Activated naive CD8-positive, alpha-beta T cell (primary cell): ENCODE measurements around the gene VGF.
A peak's percentile ranks its signal among the peaks of the same experiment; 100 is the strongest.

ENCODE experiments used
- H3K27ac Mint-ChIP-seq: one replicate; pipeline ENCODE4 v1.8.0; 2021; ENCODE audit warnings: mixed read lengths
- H3K27me3 Mint-ChIP-seq: one replicate; pipeline ENCODE4 v1.8.0; 2021; ENCODE audit warnings: mixed read lengths
- H3K36me3 Mint-ChIP-seq: one replicate; pipeline ENCODE4 v1.8.0; 2021; ENCODE audit warnings: mixed read lengths
- H3K4me1 Mint-ChIP-seq: one replicate; pipeline ENCODE4 v1.8.0; 2021; ENCODE audit warnings: low read depth, mixed read lengths
- H3K4me3 Mint-ChIP-seq: one replicate; pipeline ENCODE4 v1.8.0; 2021; ENCODE audit warnings: mild to moderate bottlenecking, mixed read lengths
- H3K9me3 Mint-ChIP-seq: one replicate; pipeline ENCODE4 v1.8.0; 2021; ENCODE audit warnings: low read depth, mixed read lengths

Gene VGF

DNA sequence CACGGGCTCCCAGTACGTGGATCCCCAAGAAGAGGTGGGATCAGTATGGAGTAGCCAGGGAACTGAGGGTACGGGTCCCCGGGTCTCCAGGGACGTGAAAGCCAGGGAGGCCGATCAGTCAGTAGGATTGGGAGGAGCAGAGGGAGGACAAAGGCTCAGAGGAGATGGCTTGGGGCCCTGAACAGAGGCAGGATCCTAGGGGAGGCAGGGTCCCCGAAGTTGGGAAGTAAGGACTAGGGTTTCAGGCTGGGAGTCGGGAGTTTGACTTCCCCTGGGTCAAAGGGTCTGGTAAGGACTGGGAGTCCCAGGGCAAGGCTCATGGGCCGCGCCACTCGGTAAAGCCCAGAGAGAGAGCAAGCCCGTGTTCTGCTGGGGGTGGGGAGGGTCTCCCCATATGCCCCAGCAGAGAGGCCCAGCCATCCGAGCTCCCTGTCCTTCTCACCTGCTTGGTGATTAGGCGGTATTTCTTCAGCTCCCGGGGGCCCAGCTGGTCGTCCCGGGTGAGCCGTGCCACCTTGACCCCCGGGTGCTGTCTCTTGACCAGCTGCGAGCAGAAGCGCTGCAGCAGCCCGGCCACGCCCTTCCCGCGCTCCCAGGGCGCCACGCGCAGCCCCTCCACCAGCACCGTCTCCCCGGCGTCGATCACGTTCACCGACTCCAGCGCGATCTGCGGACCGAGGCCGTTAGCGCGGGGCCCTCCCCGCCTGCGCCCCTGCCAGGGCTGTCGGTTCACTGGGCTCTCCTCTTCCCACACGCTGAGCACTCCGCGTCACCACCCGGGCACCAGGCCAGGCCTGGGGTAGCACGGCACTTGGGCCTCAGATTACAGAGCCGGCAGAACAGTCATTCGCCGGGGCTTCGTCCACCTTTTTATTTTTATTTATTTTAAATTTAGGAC is 7.7 kb upstream of the VGF start:
- H3K4me1 Mint-ChIP-seq: peaks cover 52% of the 10 kb centered on the region
- H3K27ac Mint-ChIP-seq: no peak overlapping the region
- H3K4me3 Mint-ChIP-seq: peak overlapping the region; percentile 44
- H3K27me3 Mint-ChIP-seq: peaks cover 58% of the 10 kb centered on the region
- no peaks in the 10 kb centered on the region for H3K36me3 Mint-ChIP-seq
- H3K9me3 Mint-ChIP-seq: no peaks in the 10 kb centered on the region

DNA sequence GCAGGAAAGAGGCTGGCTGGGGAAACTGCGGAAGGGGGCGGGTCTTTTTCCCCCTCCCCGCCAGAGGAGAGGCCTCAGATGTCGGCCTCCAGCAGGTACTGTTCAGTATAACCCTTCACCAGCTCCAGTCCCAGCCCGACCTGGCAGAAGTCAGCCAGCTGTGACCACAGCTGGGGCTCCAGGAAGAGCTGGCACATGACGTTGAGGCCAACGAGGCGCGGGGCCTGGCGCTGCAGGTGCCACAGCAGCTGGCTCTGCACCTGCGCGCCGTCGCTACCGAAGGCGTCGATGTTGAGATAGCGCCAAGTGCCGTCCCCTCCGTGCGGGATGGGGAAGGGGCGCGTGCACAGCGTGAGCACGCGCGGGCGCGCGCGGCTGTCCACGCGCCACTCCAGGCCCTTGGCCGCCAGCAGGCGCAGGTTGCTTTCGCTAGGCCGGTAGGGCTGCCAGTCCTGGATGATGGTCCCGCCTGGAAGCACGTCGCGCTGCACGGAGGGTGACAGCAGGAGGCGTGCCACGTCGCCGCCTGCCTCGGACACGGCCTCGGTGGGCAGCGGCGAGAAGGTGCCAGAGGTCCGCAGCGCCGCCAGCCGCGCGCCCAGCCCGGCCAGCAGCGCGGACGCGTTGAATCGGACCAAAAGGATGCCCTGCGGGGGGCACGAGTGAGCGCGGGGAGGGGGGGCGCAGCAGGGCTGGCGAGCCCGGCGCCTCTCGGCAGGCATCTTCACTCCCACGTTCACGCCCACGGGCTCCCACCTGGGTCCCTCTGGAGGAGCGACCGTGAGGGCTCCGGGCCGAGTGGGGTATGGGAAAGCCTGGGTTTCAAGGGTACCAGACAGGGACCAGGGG is 6.9 kb upstream of the VGF start:
- Mint-ChIP-seq H3K27ac (no peak overlapping the region), H3K4me1 (peaks cover 55% of the 10 kb centered on the region), H3K9me3 (no peaks in the 10 kb centered on the region), H3K27me3 (peaks cover 53% of the 10 kb centered on the region), H3K4me3 (peak overlapping the region; percentile 49), H3K36me3 (no peaks in the 10 kb centered on the region)

DNA sequence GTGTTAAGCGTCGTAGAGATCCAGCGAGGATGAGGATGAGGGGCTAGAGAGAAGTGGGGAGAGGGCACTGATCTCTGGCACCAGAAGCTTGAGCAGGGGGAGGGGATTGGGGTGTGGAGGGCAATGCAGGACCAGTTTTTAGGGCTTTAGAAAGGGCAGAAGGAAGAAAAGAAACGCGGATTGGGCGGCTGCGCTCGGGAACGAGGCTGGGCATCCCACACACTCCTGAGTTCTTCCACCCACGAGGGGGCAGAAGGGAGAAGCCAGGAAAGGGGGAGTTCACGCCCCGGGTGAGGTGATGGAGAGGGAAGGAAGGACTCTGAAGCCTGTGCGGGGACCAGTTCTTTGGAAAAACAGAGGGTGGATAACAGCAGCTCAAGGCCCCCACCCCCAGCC is 6.1 kb upstream of the VGF start:
- H3K4me3 Mint-ChIP-seq: peak overlapping the region; percentile 67
- H3K27ac Mint-ChIP-seq: no peak overlapping the region

DNA sequence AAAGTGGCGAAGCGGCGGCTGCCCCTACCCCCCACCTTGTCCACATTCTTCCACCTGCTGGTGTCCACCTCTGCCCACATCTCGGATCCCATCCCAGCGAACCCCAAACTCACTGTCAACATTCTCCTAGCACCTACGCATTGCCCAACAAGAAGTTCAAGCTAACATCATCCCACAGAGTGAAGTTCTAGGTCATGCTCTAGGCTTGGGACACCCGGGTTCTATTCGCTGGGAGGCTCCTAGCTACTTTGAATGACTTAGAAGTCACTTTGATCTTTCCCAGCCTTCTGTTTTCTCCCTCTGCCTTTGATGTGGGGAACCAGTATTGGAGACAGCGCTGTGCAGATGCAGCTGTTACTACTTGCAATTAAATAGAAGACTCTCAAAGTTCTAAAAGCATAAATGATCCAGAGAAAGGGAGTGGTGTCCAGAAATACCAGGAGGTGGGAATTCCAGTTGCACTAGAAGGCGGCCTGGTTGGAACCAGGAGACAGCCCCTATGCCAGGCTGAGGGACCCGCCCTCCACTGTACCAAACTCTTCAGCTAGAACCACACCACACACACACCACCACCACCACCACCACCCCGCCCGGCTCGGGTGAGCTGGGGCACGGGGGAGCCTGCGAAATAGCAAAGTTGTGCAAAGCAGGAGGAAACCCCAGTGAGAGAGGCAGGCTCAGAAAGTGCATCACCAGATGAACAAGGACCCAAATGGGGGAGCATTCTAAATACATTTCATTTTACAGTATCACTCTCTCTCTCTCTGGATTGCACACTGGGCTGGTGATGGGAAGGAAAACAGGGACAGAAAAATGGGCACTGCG is 5.5 kb upstream of the VGF start:
- Mint-ChIP-seq H3K27ac (no peak overlapping the region), H3K27me3 (peaks cover 51% of the 10 kb centered on the region), H3K36me3 (no peaks in the 10 kb centered on the region), H3K9me3 (no peaks in the 10 kb centered on the region), H3K4me3 (peak overlapping the region; percentile 67), H3K4me1 (peaks cover 65% of the 10 kb centered on the region)

More for the DNA sequence above, 6.1 kb upstream of the VGF start:
- Mint-ChIP-seq H3K27me3 (peaks cover 50% of the 10 kb centered on the region), H3K36me3 (no peaks in the 10 kb centered on the region), H3K4me1 (peaks cover 60% of the 10 kb centered on the region), H3K9me3 (no peaks in the 10 kb centered on the region)

DNA sequence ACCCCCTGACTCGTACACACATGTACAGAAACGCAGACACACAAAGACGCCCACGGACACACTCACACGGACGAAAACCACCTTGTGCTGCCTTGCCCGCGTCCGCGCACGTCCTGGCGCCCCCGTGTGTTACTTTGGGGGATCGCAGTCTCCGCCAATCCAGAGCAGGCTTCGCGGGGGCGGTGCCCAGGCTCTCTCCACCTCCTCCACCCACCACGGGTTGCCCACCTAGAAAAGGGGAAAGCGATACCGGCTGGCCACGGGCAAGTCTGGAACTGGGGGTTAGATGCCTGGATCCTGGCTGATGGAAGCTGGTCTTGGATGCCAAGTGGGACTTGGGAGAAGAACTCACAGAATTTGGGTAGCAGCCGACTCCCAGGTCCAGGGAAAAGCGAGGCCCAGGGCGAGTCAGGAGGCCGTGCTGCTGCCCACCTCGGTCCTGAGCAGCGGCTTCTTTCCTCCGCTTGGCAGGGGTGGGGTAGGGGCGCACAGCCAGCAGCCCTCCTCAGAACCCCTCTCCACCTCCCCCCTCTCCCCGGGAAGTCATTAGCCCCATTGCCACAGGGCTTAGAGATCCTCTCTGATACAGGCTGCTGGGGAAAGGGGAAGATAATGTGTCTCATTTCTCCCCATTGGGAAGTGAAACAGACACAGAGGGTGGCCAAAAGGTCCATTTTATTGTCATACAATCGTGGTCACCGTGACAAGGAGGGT is 4.6 kb upstream of the VGF start:
- no peaks in the 10 kb centered on the region for H3K36me3 Mint-ChIP-seq
- H3K4me1 Mint-ChIP-seq: peaks cover 73% of the 10 kb centered on the region

DNA sequence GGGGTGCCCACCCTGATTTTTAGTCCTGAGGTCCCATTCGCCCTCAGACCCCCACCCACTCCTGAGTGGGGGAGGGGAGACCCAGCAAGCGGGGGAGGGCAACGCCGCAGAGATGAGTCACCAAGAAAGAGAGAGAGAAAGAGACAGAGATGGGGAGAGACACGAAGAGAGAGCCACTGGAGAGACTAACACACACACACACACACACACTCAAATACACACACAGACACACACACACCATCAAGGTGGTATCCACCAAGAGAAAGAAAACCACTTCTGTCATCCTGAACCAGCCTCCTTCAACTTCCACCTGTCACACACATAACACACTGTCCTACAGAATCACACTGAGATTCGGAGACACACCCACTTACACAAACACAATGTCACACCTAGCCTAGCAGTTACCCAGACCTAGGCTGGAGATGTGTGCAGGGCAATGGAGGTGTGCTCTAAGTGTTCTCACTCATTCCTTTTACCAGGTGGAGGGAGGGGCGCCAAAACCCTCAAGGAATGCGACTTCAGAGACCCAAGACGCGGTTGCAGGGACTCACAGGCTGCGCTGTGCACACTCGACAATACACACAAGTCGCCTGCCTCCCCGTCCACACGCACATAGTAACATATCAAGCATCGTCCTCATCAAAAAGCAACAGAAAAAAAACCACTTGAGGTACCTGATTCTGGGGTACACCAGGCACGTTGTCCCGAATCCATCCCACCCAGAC is 3.9 kb upstream of the VGF start:
- H3K4me1 Mint-ChIP-seq: peaks cover 73% of the 10 kb centered on the region
- peak overlapping the region; percentile 77 for H3K4me3 Mint-ChIP-seq
- H3K9me3 Mint-ChIP-seq: no peaks in the 10 kb centered on the region
- no peaks in the 10 kb centered on the region for H3K36me3 Mint-ChIP-seq
- H3K27me3 Mint-ChIP-seq: peaks cover 44% of the 10 kb centered on the region
- peak overlapping the region; percentile 68 for H3K27ac Mint-ChIP-seq

More for the DNA sequence above, 4.6 kb upstream of the VGF start:
- Mint-ChIP-seq H3K9me3 (no peaks in the 10 kb centered on the region), H3K27me3 (peaks cover 47% of the 10 kb centered on the region), H3K4me3 (peak overlapping the region; percentile 77), H3K27ac (peak overlapping the region; percentile 68)

DNA sequence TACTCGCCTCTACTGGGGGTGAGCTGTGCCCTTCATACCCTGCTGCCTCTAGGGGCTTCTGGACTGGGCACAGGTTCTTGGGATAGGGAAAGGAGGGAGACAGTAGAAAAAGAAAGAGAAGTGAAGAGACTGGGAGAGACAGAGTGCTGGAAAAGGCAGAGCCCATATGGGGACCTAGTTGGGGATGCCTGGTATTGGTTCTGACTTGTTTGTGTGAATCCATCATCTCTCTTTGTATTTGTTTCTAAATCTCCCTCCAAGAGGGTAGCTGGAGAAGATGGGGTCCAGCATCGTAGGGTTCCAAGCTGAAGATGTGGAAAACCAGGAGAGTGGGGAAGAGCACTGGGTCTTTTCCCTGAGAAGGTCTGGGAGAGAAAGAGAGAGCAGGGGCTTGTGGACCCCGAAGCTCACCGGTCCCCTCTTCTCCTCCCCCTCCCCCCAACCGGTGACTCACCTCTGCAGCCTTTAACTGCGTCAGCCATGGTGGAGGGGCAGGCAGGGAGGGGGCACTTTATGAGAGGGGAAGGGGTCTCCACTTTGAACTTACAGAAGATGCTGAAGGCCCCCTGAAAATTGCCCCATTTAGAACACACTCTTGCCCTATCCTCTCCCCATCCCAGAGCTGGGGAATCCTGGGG is 3.2 kb upstream of the VGF start:
- Mint-ChIP-seq H3K27ac (no peak overlapping the region), H3K4me3 (peak overlapping the region; percentile 73), H3K36me3 (no peaks in the 10 kb centered on the region), H3K4me1 (peaks cover 68% of the 10 kb centered on the region), H3K27me3 (peaks cover 40% of the 10 kb centered on the region), H3K9me3 (no peaks in the 10 kb centered on the region)

DNA sequence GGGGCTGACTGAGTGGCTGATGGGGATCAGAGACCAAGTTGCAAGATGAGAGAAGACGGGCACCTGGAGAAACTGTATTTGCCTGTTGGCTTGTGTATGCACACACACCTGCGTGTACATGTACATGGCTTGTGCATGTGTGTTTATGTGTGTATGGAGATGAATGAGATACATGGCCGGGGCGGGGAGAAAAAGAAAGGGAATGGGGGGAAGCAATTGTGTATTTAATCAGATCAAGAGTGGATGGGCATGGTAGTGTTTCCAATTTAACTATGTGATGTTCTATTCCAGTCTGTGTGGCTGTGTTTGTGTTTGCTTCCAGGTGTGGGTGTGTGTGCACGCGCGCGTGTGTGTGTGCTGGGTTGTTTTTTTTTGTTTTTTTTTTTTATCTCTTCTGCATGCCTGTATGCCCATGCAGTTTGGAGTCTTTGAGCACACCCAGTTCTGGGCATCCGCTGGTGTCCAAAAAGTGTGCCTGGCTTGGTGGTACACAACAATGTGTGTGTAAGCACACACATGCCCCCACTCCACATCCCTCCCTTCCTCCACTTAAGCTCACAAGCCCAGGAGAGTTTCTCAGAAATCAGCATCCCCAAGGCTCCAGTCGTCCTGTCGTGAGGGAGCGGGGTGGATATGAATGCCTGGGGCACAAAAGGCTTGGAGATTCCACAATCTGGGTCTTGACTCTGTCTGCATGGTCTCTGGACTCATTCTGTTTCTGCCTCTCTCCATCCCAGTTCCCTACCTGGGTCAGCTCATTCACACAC is 2.5 kb upstream of the VGF start:
- H3K4me3 Mint-ChIP-seq: no peak overlapping the region
- H3K27me3 Mint-ChIP-seq: peaks cover 39% of the 10 kb centered on the region
- H3K4me1 Mint-ChIP-seq: peaks cover 65% of the 10 kb centered on the region
- H3K36me3 Mint-ChIP-seq: no peaks in the 10 kb centered on the region
- no peaks in the 10 kb centered on the region for H3K9me3 Mint-ChIP-seq
- no peak overlapping the region for H3K27ac Mint-ChIP-seq

DNA sequence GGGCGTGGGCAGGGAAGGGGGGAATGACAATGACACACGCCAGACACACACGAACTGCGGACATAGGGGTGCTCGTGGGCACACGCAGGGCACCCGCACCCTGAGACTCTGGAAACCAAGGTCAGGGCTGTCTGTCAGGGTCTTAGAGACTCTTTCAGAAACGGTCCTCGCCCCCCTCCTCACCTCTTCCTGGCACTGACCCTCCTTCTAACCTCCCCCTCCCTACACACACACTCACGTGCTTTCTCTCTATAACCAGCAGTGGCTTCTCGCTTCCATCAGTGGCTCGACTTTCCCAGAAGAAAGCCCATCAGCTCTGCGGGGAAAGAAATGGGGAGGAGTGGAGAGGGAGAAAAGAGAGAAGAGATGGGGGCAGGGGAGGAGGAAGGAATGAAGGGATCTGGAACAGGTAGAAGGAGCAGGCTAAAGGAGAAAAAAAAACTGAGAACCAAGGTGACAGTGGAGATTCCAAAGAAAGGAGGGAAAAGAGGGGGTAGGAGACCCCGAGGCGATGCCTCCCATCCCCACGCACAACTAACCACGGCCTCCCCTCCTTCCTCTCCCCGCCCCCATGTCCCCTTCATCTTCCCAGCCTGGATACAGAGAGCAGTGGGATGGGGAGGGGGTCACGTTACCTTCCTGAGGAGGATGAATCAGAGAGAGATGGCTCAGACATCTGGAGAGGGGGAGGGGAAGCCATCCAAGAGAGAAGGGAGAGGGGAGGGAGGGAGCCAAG is 1.7 kb upstream of the VGF start:
- Mint-ChIP-seq H3K27ac (no peak overlapping the region), H3K4me1 (peaks cover 66% of the 10 kb centered on the region)

DNA sequence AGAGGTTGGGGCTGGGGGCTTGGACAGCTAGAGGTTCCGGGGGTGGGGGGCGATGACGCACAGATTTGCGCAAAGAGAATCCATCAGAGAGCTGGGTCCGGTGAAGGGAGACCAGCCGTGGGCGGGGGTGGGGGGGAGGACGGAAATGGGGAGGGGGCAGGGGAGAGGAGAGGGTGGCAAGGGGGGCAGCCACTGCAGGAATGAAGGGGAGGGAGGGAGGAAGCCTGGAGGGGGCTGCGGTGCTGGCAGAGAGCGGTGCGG is 1.2 kb upstream of the VGF start:
- Mint-ChIP-seq H3K4me3 (no peak overlapping the region), H3K36me3 (no peaks in the 10 kb centered on the region), H3K9me3 (no peaks in the 10 kb centered on the region), H3K4me1 (peaks cover 61% of the 10 kb centered on the region), H3K27me3 (peaks cover 37% of the 10 kb centered on the region), H3K27ac (no peak overlapping the region)

More for the DNA sequence above, 1.7 kb upstream of the VGF start:
- H3K9me3 Mint-ChIP-seq: no peaks in the 10 kb centered on the region
- no peaks in the 10 kb centered on the region for H3K36me3 Mint-ChIP-seq
- H3K4me3 Mint-ChIP-seq: peak overlapping the region; percentile 20
- peaks cover 37% of the 10 kb centered on the region for H3K27me3 Mint-ChIP-seq

DNA sequence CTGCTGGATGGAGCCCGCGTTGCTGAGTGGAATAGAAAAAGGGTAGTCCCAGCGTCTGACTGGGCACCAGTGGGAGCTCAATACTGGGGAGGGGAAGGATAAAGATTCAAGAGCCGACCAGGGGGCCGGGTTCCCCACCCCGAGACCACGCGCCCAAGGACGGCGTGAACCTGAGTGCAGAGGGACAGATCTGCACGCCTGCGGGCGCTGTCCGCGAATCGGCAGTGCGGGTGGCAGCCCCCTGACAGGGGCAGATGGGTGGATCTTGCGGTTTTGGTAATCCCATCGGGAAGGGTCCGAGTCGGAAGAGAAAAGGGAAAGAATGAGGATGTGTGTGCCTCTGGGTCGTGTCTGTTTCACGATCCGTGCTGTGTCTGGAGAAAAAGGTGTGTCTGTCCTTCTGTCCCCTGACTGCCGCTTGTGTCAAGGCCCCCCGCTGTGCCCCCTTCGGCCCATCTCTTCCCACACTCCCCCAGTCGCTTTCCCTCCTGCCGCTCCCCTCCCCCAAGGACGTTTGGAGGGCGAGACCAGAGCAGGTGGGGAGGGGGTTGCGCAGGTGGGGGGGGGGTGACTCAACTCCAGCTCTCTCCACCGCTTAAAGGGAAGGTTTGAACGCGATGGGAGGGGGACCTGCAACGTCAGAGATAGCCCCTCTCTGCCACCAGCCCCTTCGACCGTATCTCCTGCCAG is 734 bp upstream of the VGF start:
- Mint-ChIP-seq H3K27ac (peak overlapping the region; percentile 22), H3K4me3 (peak overlapping the region; percentile 81), H3K36me3 (no peaks in the 10 kb centered on the region), H3K9me3 (no peaks in the 10 kb centered on the region), H3K4me1 (peaks cover 57% of the 10 kb centered on the region), H3K27me3 (peaks cover 33% of the 10 kb centered on the region)
